HG02763 (cell line): ENCODE data around the gene ADAM8.
A peak's percentile ranks its signal among the peaks of the same experiment; 100 is the strongest.
"Not testable (repeated sequence)": the region's sequence is repeated elsewhere in the genome, so short reads cannot be mapped to it uniquely, and the experiment has no call there.

ENCODE experiments used
- ATAC-seq: cut with Tn5 transposase; IDR thresholded peaks from one replicate; pipeline ENCODE4 v1.9.1; 2021; ENCODE audit warnings: mild to moderate bottlenecking, moderate library complexity; ENCODE audit not compliant: unreplicated experiment

The ADAM8 gene

GRCh38 chr10:133269367-133269766 is 7.3 kb downstream of the ADAM8 start:
- no peak for ATAC-seq

- no peak for ATAC-seq
Measured at GRCh38 chr10:133268532-133268931, 8.1 kb downstream of the ADAM8 start.

GRCh38 chr10:133267829-133268228 is 8.8 kb downstream of the ADAM8 start:
- ATAC-seq = no peak

GRCh38 chr10:133267293-133267692 is 9.4 kb downstream of the ADAM8 start:
- ATAC-seq = no peak

GRCh38 chr10:133266056-133266795 is 10.4 kb downstream of the ADAM8 start:
- no peak for ATAC-seq

- ATAC-seq = not testable (repeated sequence)
Measured at GRCh38 chr10:133265052-133265451, 11.6 kb downstream of the ADAM8 start.

- no peak for ATAC-seq
Measured at GRCh38 chr10:133264461-133264860, 12.2 kb downstream of the ADAM8 start.

GRCh38 chr10:133263674-133264073 is 13.0 kb downstream of the ADAM8 start:
- ATAC-seq = no peak

GRCh38 chr10:133262696-133263095 is 14.0 kb downstream of the ADAM8 start:
- ATAC-seq = no peak

GRCh38 chr10:133261726-133262325 is 14.8 kb downstream of the ADAM8 start:
- ATAC-seq = peak; percentile 55

GRCh38 chr10:133260895-133261725 is 15.6 kb downstream of the ADAM8 start:
- ATAC-seq = peak; percentile 45

- no peak for ATAC-seq
Measured at GRCh38 chr10:133259602-133259989, 17.1 kb downstream of the ADAM8 start.

- ATAC-seq = no peak
Measured at GRCh38 chr10:133258818-133259601, 17.7 kb downstream of the ADAM8 start.

- no peak for ATAC-seq
Measured at GRCh38 chr10:133258066-133258817, 18.4 kb downstream of the ADAM8 start.

- no peak for ATAC-seq
Measured at GRCh38 chr10:133257489-133258065, 19.1 kb downstream of the ADAM8 start.

GRCh38 chr10:133255323-133255722 is 21.3 kb downstream of the ADAM8 start:
- ATAC-seq = no peak

GRCh38 chr10:133254421-133255120 is 22.1 kb downstream of the ADAM8 start:
- no peak for ATAC-seq

- no peak for ATAC-seq
Measured at GRCh38 chr10:133253361-133253955, 23.2 kb downstream of the ADAM8 start.

- no peak for ATAC-seq
Measured at GRCh38 chr10:133252223-133252552, 24.5 kb downstream of the ADAM8 start.
